Measurements from ENCODE around the gene UNCX. TPM values are rescaled to one million over a fixed set of nuclear protein-coding genes. Genes with fewer than 3 reads are reported as not detected.

The UNCX gene
- total RNA-seq, 2 experiments from 2014 or later = not detected

- intact Hi-C loops (cut with DNase I, micrococcal nuclease) = no loop called here
- no peak overlapping the region for H3K4me3 Mint-ChIP-seq
- TF ChIP-seq, protein P1, sequence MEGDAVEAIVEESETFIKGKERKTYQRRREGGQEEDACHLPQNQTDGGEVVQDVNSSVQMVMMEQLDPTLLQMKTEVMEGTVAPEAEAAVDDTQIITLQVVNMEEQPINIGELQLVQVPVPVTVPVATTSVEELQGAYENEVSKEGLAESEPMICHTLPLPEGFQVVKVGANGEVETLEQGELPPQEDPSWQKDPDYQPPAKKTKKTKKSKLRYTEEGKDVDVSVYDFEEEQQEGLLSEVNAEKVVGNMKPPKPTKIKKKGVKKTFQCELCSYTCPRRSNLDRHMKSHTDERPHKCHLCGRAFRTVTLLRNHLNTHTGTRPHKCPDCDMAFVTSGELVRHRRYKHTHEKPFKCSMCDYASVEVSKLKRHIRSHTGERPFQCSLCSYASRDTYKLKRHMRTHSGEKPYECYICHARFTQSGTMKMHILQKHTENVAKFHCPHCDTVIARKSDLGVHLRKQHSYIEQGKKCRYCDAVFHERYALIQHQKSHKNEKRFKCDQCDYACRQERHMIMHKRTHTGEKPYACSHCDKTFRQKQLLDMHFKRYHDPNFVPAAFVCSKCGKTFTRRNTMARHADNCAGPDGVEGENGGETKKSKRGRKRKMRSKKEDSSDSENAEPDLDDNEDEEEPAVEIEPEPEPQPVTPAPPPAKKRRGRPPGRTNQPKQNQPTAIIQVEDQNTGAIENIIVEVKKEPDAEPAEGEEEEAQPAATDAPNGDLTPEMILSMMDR (IDR thresholded peaks at IDR 0.05) = no peak
- no peaks in the 10 kb centered on the region for H3K36me3 Mint-ChIP-seq (ENCODE audit: low read depth)
- Histone ChIP-seq H3K4me3 (ENCODE audit: low read length) (no peak overlapping the region), H3K27me3 (ENCODE audit: control insufficient read depth in 1 of 2, insufficient read depth in 2 of 2, low read length in 2 of 2) (peaks cover 61 to 91% of the 10 kb centered on the region in 2 experiments), H3K36me3 (ENCODE audit: insufficient read depth, low read length) (no peaks in the 10 kb centered on the region), H3K27ac (ENCODE audit: low read depth in 1 of 2, low read length in 2 of 2) (no peak overlapping the region), H3K4me1 (ENCODE audit: insufficient read depth, low read length) (peaks cover 28% of the 10 kb centered on the region), H3K9me3 (ENCODE audit: control insufficient read depth in 1 of 2, insufficient read depth in 1 of 2, low read length in 2 of 2) (peaks cover 0 to 48% of the 10 kb centered on the region in 2 experiments)
- H3K27ac Mint-ChIP-seq = no peak overlapping the region
- H3K4me1 Mint-ChIP-seq (ENCODE audit: low read depth) = peaks cover 15% of the 10 kb centered on the region
- POLR2A ChIA-PET = no interaction called here
- ATAC-seq (ENCODE audit: poor library complexity) (no peak), DNase-seq (no peak)
- H3K27me3 Mint-ChIP-seq = peaks cover 88% of the 10 kb centered on the region
- CTCF ChIA-PET = no interaction called here
- no peaks in the 10 kb centered on the region for H3K9me3 Mint-ChIP-seq
Observed at GRCh38 chr7:1248916-1249581, 16.4 kb downstream of the UNCX start.

GRCh38 chr7:1249731-1250130 lies 17.1 kb downstream of the UNCX start:
- no peak overlapping the region for H3K4me3 Mint-ChIP-seq
- no peaks in the 10 kb centered on the region for H3K36me3 Mint-ChIP-seq (ENCODE audit: low read depth)
- Histone ChIP-seq H3K4me3 (ENCODE audit: low read length) (no peak overlapping the region), H3K27ac (ENCODE audit: low read depth in 1 of 2, low read length in 2 of 2) (no peak overlapping the region), H3K9me3 (ENCODE audit: control insufficient read depth in 1 of 2, insufficient read depth in 1 of 2, low read length in 2 of 2) (peaks cover 0 to 41% of the 10 kb centered on the region in 2 experiments), H3K36me3 (ENCODE audit: insufficient read depth, low read length) (no peaks in the 10 kb centered on the region), H3K27me3 (ENCODE audit: control insufficient read depth in 1 of 2, insufficient read depth in 2 of 2, low read length in 2 of 2) (peaks cover 59 to 89% of the 10 kb centered on the region in 2 experiments), H3K4me1 (ENCODE audit: insufficient read depth, low read length) (peaks cover 27% of the 10 kb centered on the region)
- peaks cover 87% of the 10 kb centered on the region for H3K27me3 Mint-ChIP-seq
- DNase-seq (no peak), ATAC-seq (ENCODE audit: poor library complexity) (no peak)
- ChIA-PET CTCF (no interaction called here), POLR2A (no interaction called here)
- TF ChIP-seq, protein P1 (IDR thresholded peaks at IDR 0.05) = no peak
- no peak overlapping the region for H3K27ac Mint-ChIP-seq
- no peaks in the 10 kb centered on the region for H3K9me3 Mint-ChIP-seq
- intact Hi-C loops (cut with DNase I, micrococcal nuclease) = no loop called here
- H3K4me1 Mint-ChIP-seq (ENCODE audit: low read depth) = peaks cover 15% of the 10 kb centered on the region

- Mint-ChIP-seq H3K27me3 (peaks cover 80% of the 10 kb centered on the region), H3K4me1 (ENCODE audit: low read depth) (peaks cover 8% of the 10 kb centered on the region), H3K9me3 (no peaks in the 10 kb centered on the region), H3K27ac (no peak overlapping the region), H3K36me3 (ENCODE audit: low read depth) (no peaks in the 10 kb centered on the region), H3K4me3 (no peak overlapping the region)
- Histone ChIP-seq H3K27ac (ENCODE audit: low read depth in 1 of 2, low read length in 2 of 2) (no peak overlapping the region), H3K9me3 (ENCODE audit: control insufficient read depth in 1 of 2, insufficient read depth in 1 of 2, low read length in 2 of 2) (peaks cover 0 to 33% of the 10 kb centered on the region in 2 experiments), H3K36me3 (ENCODE audit: insufficient read depth, low read length) (no peaks in the 10 kb centered on the region), H3K4me3 (ENCODE audit: low read length) (no peak overlapping the region), H3K4me1 (ENCODE audit: insufficient read depth, low read length) (peaks cover 27% of the 10 kb centered on the region), H3K27me3 (ENCODE audit: control insufficient read depth in 1 of 2, insufficient read depth in 2 of 2, low read length in 2 of 2) (peaks cover 55 to 87% of the 10 kb centered on the region in 2 experiments)
- intact Hi-C loops (cut with DNase I, micrococcal nuclease) = no loop called here
- ATAC-seq (ENCODE audit: poor library complexity) (no peak), DNase-seq (no peak)
- TF ChIP-seq, protein P1 (IDR thresholded peaks at IDR 0.05) = no peak
- ChIA-PET POLR2A (no interaction called here), CTCF (no interaction called here)
Observed at GRCh38 chr7:1250901-1251300, 18.2 kb downstream of the UNCX start.
